Embryonic facial prominence (tissue), 1 donor: ENCODE measurements around the gene VLDLR.
"Not testable (repeated sequence)": the region's sequence is repeated elsewhere in the genome, so short reads cannot be mapped to it uniquely, and the experiment has no call there.

Experiments used
- DNase-seq: peaks from one replicate; pipeline ENCODE4 v3.0.0-alpha.2; 2016; ENCODE audit errors: extremely low spot score

VLDLR gene

GRCh38 chr9:2663461-2664173, 42.0 kb downstream of the VLDLR start:
- no peak for DNase-seq

GRCh38 chr9:2664174-2665065, 42.8 kb downstream of the VLDLR start:
- no peak for DNase-seq

GRCh38 chr9:2666569-2666968, 45.0 kb downstream of the VLDLR start:
- no peak for DNase-seq

- DNase-seq: no peak
Observed at GRCh38 chr9:2673161-2673560, 51.6 kb downstream of the VLDLR start.

GRCh38 chr9:2674141-2674824, 52.7 kb downstream of the VLDLR start:
- no peak for DNase-seq

GRCh38 chr9:2675834-2676233, 54.2 kb downstream of the VLDLR start:
- no peak for DNase-seq

- no peak for DNase-seq
Observed at GRCh38 chr9:2676466-2676865, 54.9 kb downstream of the VLDLR start.

GRCh38 chr9:2677915-2678889, 56.6 kb downstream of the VLDLR start:
- no peak for DNase-seq

GRCh38 chr9:2679011-2679410, 57.4 kb downstream of the VLDLR start:
- DNase-seq: no peak

- no peak for DNase-seq
Observed at GRCh38 chr9:2681981-2682380, 60.4 kb downstream of the VLDLR start.

- no peak for DNase-seq
Observed at GRCh38 chr9:2686911-2687310, 65.3 kb downstream of the VLDLR start.

- no peak for DNase-seq
Observed at GRCh38 chr9:2688636-2689035, 67.0 kb downstream of the VLDLR start.

GRCh38 chr9:2691212-2691611, 69.6 kb downstream of the VLDLR start:
- DNase-seq: no peak

GRCh38 chr9:2691626-2692025, 70.0 kb downstream of the VLDLR start:
- DNase-seq: peak; percentile 14

- no peak for DNase-seq
Observed at GRCh38 chr9:2693056-2693455, 71.5 kb downstream of the VLDLR start.

GRCh38 chr9:2697492-2697891, 75.9 kb downstream of the VLDLR start:
- no peak for DNase-seq

- DNase-seq: no peak
Observed at GRCh38 chr9:2700398-2700797, 78.8 kb downstream of the VLDLR start.

- no peak for DNase-seq
Observed at GRCh38 chr9:2700909-2701550, 79.4 kb downstream of the VLDLR start.

- no peak for DNase-seq
Observed at GRCh38 chr9:2704504-2704903, 82.9 kb downstream of the VLDLR start.

- not testable (repeated sequence) for DNase-seq
Observed at GRCh38 chr9:2707256-2707655, 85.7 kb downstream of the VLDLR start.
